Activated CD8-positive, alpha-beta memory T cell treated with anti-CD3 and anti-CD28 coated beads, Interleukin-2, amount 50 U/mL, for 24 hours (primary cell): ENCODE results near the gene ARHGEF26.

Experiments used
- DNase-seq: peaks from one replicate; pipeline ENCODE4 v3.0.0-alpha.2; 2020; ENCODE audit errors: extremely low read depth

ARHGEF26 gene

GRCh38 chr3:154113609-154114008, 7.6 kb upstream of the ARHGEF26 start:
- DNase-seq = no peak

- DNase-seq = no peak
Observed at GRCh38 chr3:154115332-154115731, 5.9 kb upstream of the ARHGEF26 start.

- no peak for DNase-seq
Observed at GRCh38 chr3:154119951-154120350, 1.2 kb upstream of the ARHGEF26 start.

- no peak for DNase-seq
Observed at GRCh38 chr3:154121701-154122551, 736 bp downstream of the ARHGEF26 start.

GRCh38 chr3:154122552-154122911, 1.3 kb downstream of the ARHGEF26 start:
- DNase-seq = no peak

- DNase-seq = no peak
Observed at GRCh38 chr3:154122912-154123559, 1.8 kb downstream of the ARHGEF26 start.

- DNase-seq = no peak
Observed at GRCh38 chr3:154123906-154124305, 2.7 kb downstream of the ARHGEF26 start.

DNA sequence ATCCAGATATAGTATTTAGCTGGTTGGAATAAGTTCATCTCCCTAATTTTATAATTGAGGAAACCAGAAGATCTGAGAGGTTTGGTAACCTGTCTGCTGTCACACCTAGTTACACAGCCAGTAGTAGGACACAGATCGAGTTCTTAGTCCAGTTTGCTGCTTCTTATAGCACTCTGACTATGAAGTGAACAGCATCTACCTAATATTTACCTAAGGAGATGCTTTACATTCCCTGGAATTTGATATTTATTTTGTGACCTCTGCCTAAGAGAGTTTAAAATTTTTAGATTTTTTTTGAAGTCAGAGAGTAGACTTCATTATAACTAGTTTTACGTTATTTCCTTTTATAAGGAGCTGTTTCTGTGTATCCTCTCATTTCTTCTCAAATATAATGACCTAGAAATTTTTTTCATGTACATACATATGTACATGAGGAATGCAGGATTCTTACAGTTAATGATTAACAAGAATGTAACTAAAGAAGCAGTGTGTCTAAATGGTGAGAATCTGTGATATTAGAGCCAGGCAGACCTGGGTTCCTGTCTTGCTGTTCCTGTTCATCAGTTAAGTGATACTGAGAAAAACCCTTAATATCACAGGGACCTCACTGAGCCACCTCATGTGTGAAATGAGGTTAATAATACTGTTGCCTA, 4.3 kb downstream of the ARHGEF26 start:
- DNase-seq = no peak

- DNase-seq = no peak
Observed at GRCh38 chr3:154126651-154127050, 5.5 kb downstream of the ARHGEF26 start.

DNA sequence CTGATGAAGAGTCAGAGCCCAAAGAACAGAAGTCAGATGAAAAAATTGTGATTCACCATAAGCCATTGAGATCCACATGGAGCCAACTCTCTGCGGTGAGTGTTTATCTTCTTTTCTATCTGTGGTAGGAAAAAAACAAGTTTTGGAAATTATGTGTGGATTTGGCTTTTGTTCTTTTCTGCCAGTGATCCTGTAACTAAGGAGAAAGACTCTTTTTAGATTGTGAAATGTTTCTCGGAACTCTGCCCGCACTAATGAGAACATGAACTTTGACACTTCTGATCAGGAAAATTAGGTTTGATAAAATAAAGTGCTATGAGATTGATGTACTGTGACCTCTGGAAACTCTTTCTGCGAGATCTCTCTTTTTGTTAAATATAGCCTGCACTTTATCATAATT, 8.4 kb downstream of the ARHGEF26 start:
- DNase-seq = no peak

- no peak for DNase-seq
Observed at GRCh38 chr3:154130540-154130939, 9.3 kb downstream of the ARHGEF26 start.

DNA sequence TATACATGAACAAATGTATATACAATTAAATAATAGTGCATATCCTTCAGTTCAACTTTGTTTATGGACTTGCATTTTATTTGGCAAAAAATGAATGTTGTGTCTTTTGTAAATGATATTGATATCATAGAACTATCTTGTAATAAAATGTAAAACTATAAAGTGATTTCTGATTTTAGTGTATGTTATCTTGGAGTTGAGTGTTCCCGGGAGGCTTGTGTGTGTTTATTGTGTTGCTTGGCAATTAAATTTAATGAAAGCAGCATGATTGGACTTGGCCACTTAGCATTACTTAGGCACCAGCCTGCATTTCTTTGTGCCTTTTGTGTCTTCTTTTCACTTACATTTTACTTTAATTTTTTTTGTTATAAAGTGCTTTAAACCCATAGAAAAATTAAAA, 10.6 kb downstream of the ARHGEF26 start:
- no peak for DNase-seq

- no peak for DNase-seq
Observed at GRCh38 chr3:154132777-154133375, 11.7 kb downstream of the ARHGEF26 start.

DNA sequence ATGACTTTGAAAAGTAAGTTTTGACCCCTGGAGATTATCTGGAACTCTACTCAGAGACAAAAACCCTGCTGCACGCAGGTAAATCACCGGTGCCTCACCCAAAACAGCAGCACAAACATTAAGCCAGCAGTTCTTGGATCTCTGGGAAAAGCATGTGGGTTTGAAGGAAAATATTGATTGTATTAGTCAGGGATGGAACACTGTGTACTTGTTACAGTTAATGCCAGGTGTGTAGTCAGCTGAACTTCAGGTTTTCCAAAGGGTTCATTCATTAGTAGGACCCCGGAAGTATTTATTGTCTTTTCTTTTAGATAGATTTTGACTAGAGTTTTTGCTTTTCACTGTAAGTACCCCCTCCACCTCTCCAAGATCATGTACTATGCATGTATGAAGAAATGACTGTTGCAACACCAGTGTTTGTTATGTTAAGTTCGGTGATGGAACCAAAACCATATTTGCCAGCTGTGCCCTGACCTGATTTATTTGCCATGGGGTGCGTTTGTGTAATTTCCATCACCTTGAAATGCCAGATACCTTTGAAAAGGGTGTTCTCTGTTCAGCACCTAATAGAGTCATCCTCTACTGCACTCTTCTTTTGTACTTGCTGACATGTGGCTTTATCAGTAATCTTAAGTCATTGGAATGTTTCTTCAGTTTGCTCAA, 14.5 kb downstream of the ARHGEF26 start:
- DNase-seq = no peak

GRCh38 chr3:154137036-154137435, 15.8 kb downstream of the ARHGEF26 start:
- no peak for DNase-seq

GRCh38 chr3:154139996-154140436, 18.8 kb downstream of the ARHGEF26 start:
- DNase-seq = no peak

DNA sequence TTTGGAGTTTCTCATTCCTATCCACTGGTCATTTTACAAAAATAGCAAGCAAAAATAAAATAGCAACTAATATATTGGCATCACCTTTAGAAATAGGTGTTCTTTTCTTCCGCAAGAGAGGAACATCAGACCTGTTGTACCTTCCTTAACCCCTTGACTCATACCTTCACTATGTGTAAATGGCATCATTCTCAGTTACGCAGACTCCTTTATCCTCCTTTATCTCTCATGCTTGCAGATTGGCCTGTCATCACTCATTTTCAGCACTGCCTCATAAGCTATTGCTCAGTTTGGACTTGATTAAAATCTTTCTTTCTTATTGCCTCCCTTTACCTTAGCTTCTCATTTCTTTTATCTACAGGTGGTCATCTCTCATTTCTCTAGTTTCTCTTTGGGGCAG, 21.4 kb downstream of the ARHGEF26 start:
- no peak for DNase-seq

DNA sequence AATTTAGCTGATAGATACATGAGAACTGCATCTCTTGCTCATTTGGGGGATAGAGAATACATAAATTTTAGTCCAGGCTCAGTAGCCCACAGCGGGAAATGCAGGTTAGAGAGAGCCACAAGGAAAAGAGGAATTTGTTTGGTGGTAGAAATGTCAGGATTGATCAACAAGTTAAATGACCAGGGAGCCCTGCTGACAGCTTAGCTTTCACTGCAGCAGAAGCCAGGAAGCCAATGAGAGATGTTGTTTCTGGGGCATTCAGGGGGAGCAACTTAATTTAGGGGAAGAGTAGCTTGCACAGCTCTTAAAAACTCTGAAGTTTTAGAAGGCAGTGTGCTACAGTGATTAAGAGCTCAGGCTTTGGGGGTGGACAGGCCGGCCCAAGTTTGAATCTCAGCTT, 22.7 kb downstream of the ARHGEF26 start:
- DNase-seq = no peak

- DNase-seq = no peak
Observed at GRCh38 chr3:154144825-154145465, 23.8 kb downstream of the ARHGEF26 start.

- no peak for DNase-seq
Observed at GRCh38 chr3:154148541-154148940, 27.4 kb downstream of the ARHGEF26 start.

- no peak for DNase-seq
Observed at GRCh38 chr3:154149286-154149685, 28.1 kb downstream of the ARHGEF26 start.
